Fibroblast of villous mesenchyme (primary cell): Measurements from ENCODE around the gene ELP2. TPM values are rescaled to one million over a fixed set of nuclear protein-coding genes. Genes with fewer than 3 reads are reported as not detected.
"Not testable (repeated sequence)": the region's sequence is repeated elsewhere in the genome, so short reads cannot be mapped to it uniquely, and the experiment has no call there.

Source experiments
- DNase-seq: peaks from one replicate; pipeline ENCODE4 v3.0.0-alpha.2; 2010; ENCODE audit warnings: low read depth
- H3K4me3 ChIP-seq: 2 replicates; pipeline ENCODE4 v1.5.1; 2011; ENCODE audit warnings: low read depth, mild to moderate bottlenecking, low read length
- total RNA-seq: library from RNA; depleted of rRNA; stranded (reverse); fragments of >200 nt; gene quantifications from 2 replicates; pipeline ENCODE4 v1.2.3, GENCODE V29; 2012
- TF ChIP-seq, protein P1 (sequence below): IDR thresholded peaks from 2 replicates; pipeline ENCODE4 v1.5.1; 2012; ENCODE audit warnings: low read depth, mild to moderate bottlenecking, low read length; ENCODE audit not compliant: insufficient read depth

ELP2 gene
- total RNA-seq, 1 donor = 104 TPM

DNA sequence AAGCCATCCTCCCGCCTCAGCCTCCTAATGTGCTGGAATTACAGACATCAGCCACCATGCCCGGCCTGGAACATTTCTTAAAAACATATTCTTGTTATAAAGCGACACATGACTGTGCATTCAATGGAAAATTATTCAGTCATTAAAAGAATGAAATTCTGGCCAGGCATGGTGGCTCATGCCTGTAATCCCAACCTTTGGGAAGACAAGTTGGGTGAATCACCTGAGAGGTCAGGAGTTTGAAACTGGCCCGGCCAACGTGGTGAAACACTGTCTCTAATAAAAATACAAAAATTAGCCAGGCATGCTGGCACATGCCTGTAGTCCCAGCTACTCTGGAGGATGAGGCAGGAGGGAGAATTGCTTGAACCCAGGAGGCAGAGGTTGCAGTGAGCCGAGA lies 40.7 kb upstream of the ELP2 start:
- DNase-seq = no peak
- H3K4me3 ChIP-seq = no peak overlapping the region
- TF ChIP-seq, protein P1, sequence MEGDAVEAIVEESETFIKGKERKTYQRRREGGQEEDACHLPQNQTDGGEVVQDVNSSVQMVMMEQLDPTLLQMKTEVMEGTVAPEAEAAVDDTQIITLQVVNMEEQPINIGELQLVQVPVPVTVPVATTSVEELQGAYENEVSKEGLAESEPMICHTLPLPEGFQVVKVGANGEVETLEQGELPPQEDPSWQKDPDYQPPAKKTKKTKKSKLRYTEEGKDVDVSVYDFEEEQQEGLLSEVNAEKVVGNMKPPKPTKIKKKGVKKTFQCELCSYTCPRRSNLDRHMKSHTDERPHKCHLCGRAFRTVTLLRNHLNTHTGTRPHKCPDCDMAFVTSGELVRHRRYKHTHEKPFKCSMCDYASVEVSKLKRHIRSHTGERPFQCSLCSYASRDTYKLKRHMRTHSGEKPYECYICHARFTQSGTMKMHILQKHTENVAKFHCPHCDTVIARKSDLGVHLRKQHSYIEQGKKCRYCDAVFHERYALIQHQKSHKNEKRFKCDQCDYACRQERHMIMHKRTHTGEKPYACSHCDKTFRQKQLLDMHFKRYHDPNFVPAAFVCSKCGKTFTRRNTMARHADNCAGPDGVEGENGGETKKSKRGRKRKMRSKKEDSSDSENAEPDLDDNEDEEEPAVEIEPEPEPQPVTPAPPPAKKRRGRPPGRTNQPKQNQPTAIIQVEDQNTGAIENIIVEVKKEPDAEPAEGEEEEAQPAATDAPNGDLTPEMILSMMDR = no peak

DNA sequence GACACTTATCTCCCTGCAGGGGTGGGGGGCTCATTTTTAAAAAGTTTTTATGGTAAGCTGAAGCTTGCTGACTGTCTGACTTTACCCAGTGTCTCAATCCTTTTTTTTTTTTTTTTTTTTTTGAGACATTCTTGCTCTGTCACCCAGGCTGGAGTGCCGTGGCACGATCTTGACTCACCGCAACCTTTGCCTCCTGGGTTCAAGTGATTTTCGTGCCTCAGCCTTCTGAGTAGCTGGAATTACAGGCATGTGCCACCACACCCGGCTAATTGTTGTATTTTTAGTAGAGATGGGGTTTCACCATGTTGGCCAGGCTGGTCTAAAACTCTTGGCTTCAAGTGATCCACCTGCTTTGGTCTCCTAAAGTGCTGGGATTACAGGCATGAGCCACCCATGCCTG lies 37.6 kb upstream of the ELP2 start:
- H3K4me3 ChIP-seq, DNase-seq: not testable (repeated sequence)

DNA sequence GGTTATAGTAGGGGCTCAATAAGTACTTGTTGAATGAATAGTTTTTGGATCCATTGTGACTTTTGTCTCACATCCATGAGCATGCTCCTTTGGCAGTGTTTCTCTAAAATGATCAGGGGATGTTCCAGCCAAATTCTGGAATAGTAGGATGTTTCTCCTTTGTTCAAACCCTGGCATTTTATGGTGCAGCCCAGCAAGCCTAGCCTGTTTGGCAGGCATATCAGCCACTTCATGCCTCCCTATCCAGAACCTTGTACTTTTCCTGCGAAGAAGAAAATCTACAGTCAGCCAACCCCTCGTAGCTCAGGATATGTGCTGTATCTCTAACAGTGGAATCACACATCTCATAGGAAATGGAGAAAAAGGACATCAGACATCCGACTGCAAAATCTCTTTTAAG lies 35.3 kb upstream of the ELP2 start:
- no peak overlapping the region for H3K4me3 ChIP-seq
- DNase-seq = no peak
- TF ChIP-seq, protein P1 = no peak

DNA sequence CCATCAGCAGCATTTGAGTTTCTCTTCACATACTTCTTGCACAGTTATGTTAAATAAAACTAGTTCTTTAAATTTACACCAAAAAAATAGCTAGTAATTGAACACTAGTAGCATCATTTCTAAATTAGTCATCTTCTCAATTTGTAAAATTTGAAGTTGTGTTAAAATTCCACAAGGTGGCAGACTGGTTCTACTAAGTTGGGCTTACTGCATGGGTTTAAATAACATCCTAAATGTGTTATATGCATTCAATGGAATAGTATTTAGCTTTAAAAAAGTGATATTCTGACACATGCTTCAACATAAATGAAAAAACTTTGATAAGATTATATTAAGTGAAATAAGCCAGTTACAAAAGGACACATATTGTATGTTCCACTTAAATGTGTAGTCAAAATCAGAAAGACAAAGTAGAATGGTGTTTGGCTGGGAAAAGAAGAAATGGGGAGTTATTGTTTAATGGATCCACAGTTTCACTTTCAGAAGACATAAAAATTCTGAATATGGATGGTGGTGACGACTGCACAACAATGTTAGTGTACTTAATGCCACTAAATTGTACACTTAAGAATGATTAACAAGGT lies 33.7 kb upstream of the ELP2 start:
- H3K4me3 ChIP-seq = no peak overlapping the region
- TF ChIP-seq, protein P1 = peak; percentile 53
- DNase-seq = peak; percentile 85

DNA sequence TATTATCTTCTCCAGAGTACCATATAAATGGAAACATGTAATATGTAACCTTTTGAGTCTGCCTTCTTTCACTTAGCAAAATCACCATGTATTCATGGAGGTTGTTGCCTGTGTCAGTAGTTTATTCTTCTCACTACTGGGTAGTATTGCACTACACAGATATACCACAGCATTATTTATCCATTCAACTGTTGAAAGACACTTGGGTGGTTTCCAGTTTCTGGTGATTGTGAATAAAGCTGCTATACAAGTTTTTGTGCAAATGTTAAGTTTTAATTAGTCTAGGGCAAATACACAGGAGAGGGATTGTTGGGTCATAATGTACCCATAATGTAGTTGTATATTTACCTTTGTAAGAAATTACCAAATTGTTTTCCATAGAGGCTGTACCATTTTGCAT lies 32.7 kb upstream of the ELP2 start:
- no peak for DNase-seq
- TF ChIP-seq, protein P1 = no peak

DNA sequence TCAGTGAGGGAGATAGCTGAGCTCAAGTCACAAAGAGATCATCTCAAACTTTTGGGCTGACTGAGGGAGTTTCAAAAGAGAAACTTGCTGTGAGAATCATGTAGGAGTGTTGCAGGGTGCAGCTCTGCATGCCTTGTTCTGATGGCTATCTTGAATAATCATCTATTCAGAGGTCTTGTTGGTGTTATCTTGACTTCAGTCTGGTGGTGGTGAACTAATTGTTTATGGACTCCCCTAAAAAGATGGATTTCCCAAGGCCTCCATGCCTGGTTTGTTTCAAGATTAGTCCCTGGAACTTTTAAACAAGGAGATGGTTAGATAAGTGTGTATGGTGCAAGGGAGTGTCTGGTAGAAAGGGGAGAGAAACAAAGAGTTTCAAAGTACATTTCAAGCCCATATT lies 30.4 kb upstream of the ELP2 start:
- TF ChIP-seq, protein P1 = no peak
- DNase-seq = peak; percentile 91
- no peak overlapping the region for H3K4me3 ChIP-seq

More for the DNA sequence above, 32.7 kb upstream of the ELP2 start:
- no peak overlapping the region for H3K4me3 ChIP-seq

DNA sequence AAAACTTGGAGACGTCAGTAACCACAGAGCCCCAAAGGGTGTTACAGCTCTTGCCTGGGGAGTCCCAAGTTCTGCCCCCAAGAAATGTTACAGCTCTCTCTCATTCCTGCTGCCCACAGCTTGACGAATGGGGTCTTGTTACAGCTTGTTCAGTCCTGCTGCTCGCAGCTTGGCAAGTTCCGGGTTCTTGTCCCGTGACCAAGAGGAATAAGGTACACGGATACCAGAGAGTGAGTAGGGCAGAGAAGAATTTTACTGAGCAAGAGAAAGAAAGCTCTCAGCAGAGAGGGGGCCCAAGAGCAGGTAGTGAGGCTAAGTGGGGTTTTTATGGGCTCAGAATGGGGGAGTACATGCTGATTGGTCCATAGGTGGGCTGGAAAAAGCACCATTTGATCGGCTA lies 27.8 kb upstream of the ELP2 start:
- TF ChIP-seq, protein P1 = no peak
- DNase-seq = no peak
- no peak overlapping the region for H3K4me3 ChIP-seq

DNA sequence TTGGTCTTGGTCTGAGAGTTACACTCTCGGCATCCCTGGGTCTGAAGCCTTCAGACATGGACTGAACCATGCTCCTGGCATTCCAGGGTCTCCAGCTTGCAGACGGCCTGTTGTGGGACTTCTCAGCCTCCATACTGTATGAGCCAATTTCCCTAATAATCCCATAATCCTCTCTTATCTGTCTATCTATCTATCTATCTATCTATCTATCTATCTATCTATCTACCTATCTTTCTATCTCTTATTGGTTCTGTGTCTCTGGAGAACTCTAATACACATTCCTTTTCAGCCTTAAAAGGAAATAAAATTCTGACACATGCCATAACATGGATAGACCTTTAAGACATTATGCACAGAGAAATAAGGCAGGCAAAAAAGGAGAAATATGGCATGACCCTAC lies 24.9 kb upstream of the ELP2 start:
- no peak for DNase-seq
- H3K4me3 ChIP-seq = no peak overlapping the region
- TF ChIP-seq, protein P1 = no peak
